CD14-positive monocyte (primary cell): ENCODE data around the gene ATG7. TPM values are rescaled to one million over a fixed set of nuclear protein-coding genes. Genes with fewer than 3 reads are reported as not detected.

Experiments used
- DNase-seq, 3 donors: peaks; one replicate each; pipeline ENCODE4 v3.0.0-alpha.2; 2011 to 2022
- H2AFZ ChIP-seq: 2 replicates; pipeline ENCODE4 v1.6.0; 2012; ENCODE audit warnings: mild to moderate bottlenecking, low read depth, low read length, inconsistent platforms; ENCODE audit not compliant: insufficient read depth, poor library complexity, severe bottlenecking
- H3K27ac ChIP-seq, 2 donors: 1 replicate in 1 of 2; 2 replicates in 1 of 2; pipeline ENCODE4 v1.5.1; 2012 to 2013; ENCODE audit warnings: low read length in 2 of 2, control low read depth in 1 of 2, inconsistent platforms in 1 of 2, low read depth in 1 of 2, mild to moderate bottlenecking in 1 of 2
- H3K27me3 ChIP-seq, 2 donors: one replicate each; pipeline versions ENCODE4 v1.6.0 to v1.6.1; 2011 to 2013; ENCODE audit warnings: low read length in 2 of 2; ENCODE audit not compliant: control insufficient read depth in 2 of 2, insufficient read depth in 2 of 2
- H3K36me3 ChIP-seq, 2 donors: replicated peaks in 1 of 2; 1 replicate in 1 of 2; 2 replicates in 1 of 2; pipeline versions ENCODE4 v1.5.1 to v1.6.1; 2012 to 2013; ENCODE audit warnings: low read length in 2 of 2, control low read depth in 1 of 2, inconsistent platforms in 1 of 2, mild to moderate bottlenecking in 1 of 2; ENCODE audit not compliant: insufficient read depth in 2 of 2, control insufficient read depth in 1 of 2
- H3K4me1 ChIP-seq, 2 donors: 1 replicate in 1 of 2; 2 replicates in 1 of 2; pipeline versions ENCODE4 v1.5.1 to v1.6.1; 2012 to 2013; ENCODE audit warnings: low read length in 2 of 2, control low read depth in 1 of 2, inconsistent platforms in 1 of 2, mild to moderate bottlenecking in 1 of 2, moderate library complexity in 1 of 2; ENCODE audit not compliant: insufficient read depth in 2 of 2, control insufficient read depth in 1 of 2
- H3K4me2 ChIP-seq: replicated peaks from 2 replicates; pipeline ENCODE3; 2012; ENCODE audit warnings: low read length, moderate library complexity, mild to moderate bottlenecking; ENCODE audit not compliant: poor library complexity, severe bottlenecking; ENCODE audit errors: extremely low read depth
- H3K4me3 ChIP-seq, 3 experiments: fragments of 200-600 bp in 1 of 3; sonication (generic) in 1 of 3; replicated peaks in 1 of 3; 1 replicate in 2 of 3; 2 replicates in 1 of 3; pipeline ENCODE4 v1.5.1; 2011 to 2013; ENCODE audit warnings: low read length in 3 of 3, mild to moderate bottlenecking in 3 of 3, control low read depth in 2 of 3, low read depth in 2 of 3, inconsistent platforms in 1 of 3, moderate library complexity in 1 of 3
- H3K79me2 ChIP-seq: 2 replicates; pipeline ENCODE4 v1.6.0; 2012; ENCODE audit warnings: mild to moderate bottlenecking, control low read depth, inconsistent platforms, low read length, moderate library complexity; ENCODE audit not compliant: insufficient read depth
- H3K9ac ChIP-seq: 2 replicates; pipeline ENCODE4 v1.6.0; 2017; ENCODE audit warnings: low read length, mild to moderate bottlenecking; ENCODE audit not compliant: insufficient read depth, poor library complexity, severe bottlenecking
- H3K9me3 ChIP-seq, 2 donors: replicated peaks in 1 of 2; 1 replicate in 1 of 2; 2 replicates in 1 of 2; pipeline versions ENCODE4 v1.5.1 to v1.6.1; 2012 to 2013; ENCODE audit warnings: low read length in 2 of 2, control low read depth in 1 of 2; ENCODE audit not compliant: control insufficient read depth in 1 of 2, insufficient read depth in 1 of 2
- H4K20me1 ChIP-seq: 2 replicates; pipeline ENCODE4 v1.6.0; 2012; ENCODE audit warnings: mild to moderate bottlenecking, low read length, control low read depth, moderate library complexity; ENCODE audit not compliant: insufficient read depth
- H3K27ac Mint-ChIP-seq, 7 donors: one replicate each; pipeline ENCODE4 v1.8.0; 2020; ENCODE audit warnings: mild to moderate bottlenecking in 7 of 7, mixed read lengths in 7 of 7, moderate library complexity in 6 of 7, inconsistent platforms in 2 of 7
- H3K27me3 Mint-ChIP-seq, 3 donors: one replicate each; pipeline ENCODE4 v1.8.0; 2021 to 2022; ENCODE audit warnings: low read depth in 3 of 3, mild to moderate bottlenecking in 3 of 3, mixed read lengths in 3 of 3, moderate library complexity in 3 of 3, inconsistent platforms in 1 of 3
- H3K36me3 Mint-ChIP-seq, 2 donors: one replicate each; pipeline ENCODE4 v1.8.0; 2020; ENCODE audit warnings: mixed read lengths in 2 of 2, inconsistent platforms in 1 of 2, mild to moderate bottlenecking in 1 of 2
- H3K4me1 Mint-ChIP-seq: one replicate; pipeline ENCODE4 v1.8.0; 2020; ENCODE audit warnings: mild to moderate bottlenecking, mixed read lengths
- H3K4me3 Mint-ChIP-seq, 2 donors: one replicate each; pipeline ENCODE4 v1.8.0; 2020; ENCODE audit warnings: mild to moderate bottlenecking in 2 of 2, mixed read lengths in 2 of 2, moderate library complexity in 1 of 2
- H3K9me3 Mint-ChIP-seq, 7 donors: one replicate each; pipeline ENCODE4 v1.8.0; 2020 to 2022; ENCODE audit warnings: mixed read lengths in 7 of 7, mild to moderate bottlenecking in 6 of 7, moderate library complexity in 6 of 7, inconsistent platforms in 2 of 7
- WGBS: methylation state at CpG from one replicate; pipeline ENCODE4 v1.1.5; 2013; ENCODE audit warnings: missing lambda C conversion rate; ENCODE audit not compliant: insufficient coverage; 5-methylcytosine and 5-hydroxymethylcytosine counted together
- intact Hi-C, 2 donors: fragments of 100-400 bp; cut with micrococcal nuclease; formaldehyde crosslinking; loops; one replicate each; pipeline versions ENCODE4 v1.15.0 to v1.15.1; 2023
- polyA plus RNA-seq, 3 donors: library from polyadenylated mRNA; depleted of rRNA in 1 of 3; unstranded in 2 of 3; stranded (reverse) in 1 of 3; fragments of 300-500 nt in 2 of 3; fragments of >200 nt in 1 of 3; fragmentation: Illumina TruSeq in 2 of 3; gene quantifications; 1 replicate in 2 of 3; 2 replicates in 1 of 3; pipeline ENCODE4 v1.2.3, GENCODE V29; 2012 to 2021
- TF ChIP-seq, protein P1 (sequence below): fragments of 200-600 bp; IDR thresholded peaks from one replicate; pipeline ENCODE4 v1.8.0; 2022; ENCODE audit warnings: antibody characterized with exemption, mild to moderate bottlenecking

Gene ATG7
- polyA plus RNA-seq, 3 donors: 57.4 to 101 (median 89.7) TPM

DNA sequence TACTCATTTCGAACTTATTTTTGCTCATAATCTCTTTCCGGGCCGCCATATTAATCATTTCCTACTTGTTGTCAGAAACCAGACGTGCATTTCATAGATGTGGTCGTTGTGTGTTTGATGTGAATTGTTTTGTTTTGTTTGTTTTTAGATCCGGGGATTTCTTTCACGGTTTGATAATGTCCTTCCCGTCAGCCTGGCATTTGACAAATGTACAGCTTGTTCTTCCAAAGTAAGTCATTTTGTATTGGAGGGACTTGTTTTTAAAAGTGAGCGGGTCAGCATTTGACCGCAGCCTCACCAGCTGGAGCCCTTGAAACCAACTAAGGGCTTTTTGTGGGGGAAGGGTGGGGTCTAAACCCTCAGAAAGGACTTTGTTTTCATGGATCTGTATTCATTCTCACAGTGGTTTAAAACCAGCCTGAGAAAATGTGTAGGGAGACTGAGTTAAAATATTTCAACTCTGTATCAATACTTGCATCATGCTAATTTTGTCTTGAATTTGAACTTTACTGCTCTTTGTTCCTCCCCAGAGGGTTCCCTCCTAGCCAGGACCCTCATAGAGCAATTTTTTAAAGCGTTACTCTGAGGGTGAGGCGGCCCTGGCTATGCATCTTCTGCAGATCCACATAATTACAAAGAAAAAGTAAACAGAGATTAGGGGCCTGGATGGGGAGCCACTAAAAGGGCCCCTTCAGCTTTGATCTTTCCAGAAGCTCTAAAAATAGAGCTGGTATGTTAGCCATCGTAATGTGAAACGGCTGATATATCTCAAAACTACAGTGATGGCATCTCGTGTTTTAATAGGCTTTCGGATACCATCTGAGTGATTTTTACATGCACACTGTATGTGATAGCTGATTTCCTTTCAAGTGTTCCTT lies 107.9 kb downstream of the ATG7 start:
- H3K4me3 ChIP-seq: no peak overlapping the region
- H3K36me3 ChIP-seq: peaks cover 73 to 98% of the 10 kb centered on the region in 2 donors
- TF ChIP-seq, protein P1, sequence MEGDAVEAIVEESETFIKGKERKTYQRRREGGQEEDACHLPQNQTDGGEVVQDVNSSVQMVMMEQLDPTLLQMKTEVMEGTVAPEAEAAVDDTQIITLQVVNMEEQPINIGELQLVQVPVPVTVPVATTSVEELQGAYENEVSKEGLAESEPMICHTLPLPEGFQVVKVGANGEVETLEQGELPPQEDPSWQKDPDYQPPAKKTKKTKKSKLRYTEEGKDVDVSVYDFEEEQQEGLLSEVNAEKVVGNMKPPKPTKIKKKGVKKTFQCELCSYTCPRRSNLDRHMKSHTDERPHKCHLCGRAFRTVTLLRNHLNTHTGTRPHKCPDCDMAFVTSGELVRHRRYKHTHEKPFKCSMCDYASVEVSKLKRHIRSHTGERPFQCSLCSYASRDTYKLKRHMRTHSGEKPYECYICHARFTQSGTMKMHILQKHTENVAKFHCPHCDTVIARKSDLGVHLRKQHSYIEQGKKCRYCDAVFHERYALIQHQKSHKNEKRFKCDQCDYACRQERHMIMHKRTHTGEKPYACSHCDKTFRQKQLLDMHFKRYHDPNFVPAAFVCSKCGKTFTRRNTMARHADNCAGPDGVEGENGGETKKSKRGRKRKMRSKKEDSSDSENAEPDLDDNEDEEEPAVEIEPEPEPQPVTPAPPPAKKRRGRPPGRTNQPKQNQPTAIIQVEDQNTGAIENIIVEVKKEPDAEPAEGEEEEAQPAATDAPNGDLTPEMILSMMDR: no peak
- H3K4me3 Mint-ChIP-seq: no peak overlapping the region
- H4K20me1 ChIP-seq: peaks cover 77% of the 10 kb centered on the region
- no peak overlapping the region for H3K4me2 ChIP-seq
- 89% methylated on average over 4 of the region's 16 CpGs for WGBS
- peaks cover 2% of the 10 kb centered on the region for H3K4me1 Mint-ChIP-seq
- peaks cover 72 to 96% of the 10 kb centered on the region in 2 donors for H3K36me3 Mint-ChIP-seq
- peaks cover 0 to 3% (median 0%) of the 10 kb centered on the region in 3 donors for H3K27me3 Mint-ChIP-seq
- H3K27ac Mint-ChIP-seq: peak overlapping the region in 2 of 7 donors; percentile 51 to 63
- intact Hi-C loops: loop anchor here (2.0 to 10.0 kb wide), 3 partner anchors 272 to 425 kb away; no protein-coding TSS in a partner anchor
- no peaks in the 10 kb centered on the region for H3K4me1 ChIP-seq
- H3K27ac ChIP-seq: no peak overlapping the region
- H3K79me2 ChIP-seq: no peaks in the 10 kb centered on the region
- no peaks in the 10 kb centered on the region for H3K9me3 ChIP-seq
- no peak for DNase-seq
- H3K27me3 ChIP-seq: no peaks in the 10 kb centered on the region
- no peak overlapping the region for H3K9ac ChIP-seq
- H2AFZ ChIP-seq: no peak overlapping the region
- H3K9me3 Mint-ChIP-seq: no peaks in the 10 kb centered on the region

GRCh38 chr3:11381141-11381540 lies 108.9 kb downstream of the ATG7 start:
- Mint-ChIP-seq H3K27me3 (peaks cover 0 to 3% (median 0%) of the 10 kb centered on the region in 3 donors), H3K9me3 (peaks cover 0 to 1% (median 0%) of the 10 kb centered on the region in 7 donors), H3K4me3 (no peak overlapping the region), H3K27ac (no peak overlapping the region), H3K4me1 (peaks cover 2% of the 10 kb centered on the region), H3K36me3 (peaks cover 68 to 97% of the 10 kb centered on the region in 2 donors)
- no peaks in the 10 kb centered on the region for H3K79me2 ChIP-seq
- H3K4me2 ChIP-seq: no peak overlapping the region
- H3K36me3 ChIP-seq: peaks cover 77 to 98% of the 10 kb centered on the region in 2 donors
- TF ChIP-seq, protein P1: no peak
- H3K27me3 ChIP-seq: no peaks in the 10 kb centered on the region
- no peak overlapping the region for H2AFZ ChIP-seq
- no peak overlapping the region for H3K27ac ChIP-seq
- intact Hi-C loops: loop anchor here in 1 of 2 donors (5.0 kb wide), 1 partner anchor 271 kb away; no protein-coding TSS in a partner anchor
- DNase-seq: no peak
- no peak overlapping the region for H3K9ac ChIP-seq
- H3K9me3 ChIP-seq: no peaks in the 10 kb centered on the region
- peaks cover 81% of the 10 kb centered on the region for H4K20me1 ChIP-seq
- H3K4me3 ChIP-seq: no peak overlapping the region
- no peaks in the 10 kb centered on the region for H3K4me1 ChIP-seq
